IPS DF 19.7 (cell line): ENCODE data around the gene HINT1.
"Not testable (repeated sequence)": the region's sequence is repeated elsewhere in the genome, so short reads cannot be mapped to it uniquely, and the experiment has no call there.

Experiments used
- DNase-seq: peaks from one replicate; pipeline ENCODE4 v3.0.0-alpha.2; 2013; ENCODE audit warnings: low read depth, low spot score

HINT1 gene

GRCh38 chr5:131165119-131165727 lies at the start of gene HINT1:
HINT1 (minus strand) TSS chr5:131165256; CDS start chr5:131165205, 51 bp downstream.
- DNase-seq: peak; percentile 68

GRCh38 chr5:131214609-131215227 lies 49.7 kb upstream of the HINT1 start:
- no peak for DNase-seq

GRCh38 chr5:131212471-131213021 lies 47.5 kb upstream of the HINT1 start:
- DNase-seq: no peak

GRCh38 chr5:131211669-131212068 lies 46.6 kb upstream of the HINT1 start:
- no peak for DNase-seq

- no peak for DNase-seq
Measured at GRCh38 chr5:131210151-131210510, 45.1 kb upstream of the HINT1 start.

GRCh38 chr5:131209506-131210150 lies 44.6 kb upstream of the HINT1 start:
- no peak for DNase-seq

GRCh38 chr5:131209175-131209505 lies 44.1 kb upstream of the HINT1 start:
- DNase-seq: no peak

- no peak for DNase-seq
Measured at GRCh38 chr5:131206772-131207171, 41.7 kb upstream of the HINT1 start.

GRCh38 chr5:131206061-131206460 lies 41.0 kb upstream of the HINT1 start:
- DNase-seq: no peak

GRCh38 chr5:131204964-131205363 lies 39.9 kb upstream of the HINT1 start:
- no peak for DNase-seq

- no peak for DNase-seq
Measured at GRCh38 chr5:131200560-131200959, 35.5 kb upstream of the HINT1 start.

GRCh38 chr5:131198625-131199024 lies 33.6 kb upstream of the HINT1 start:
- no peak for DNase-seq

- DNase-seq: no peak
Measured at GRCh38 chr5:131196331-131196730, 31.3 kb upstream of the HINT1 start.

GRCh38 chr5:131195696-131196095 lies 30.6 kb upstream of the HINT1 start:
- DNase-seq: no peak

GRCh38 chr5:131194725-131195124 lies 29.7 kb upstream of the HINT1 start:
- DNase-seq: no peak

GRCh38 chr5:131193897-131194296 lies 28.8 kb upstream of the HINT1 start:
- not testable (repeated sequence) for DNase-seq

- DNase-seq: no peak
Measured at GRCh38 chr5:131193106-131193505, 28.1 kb upstream of the HINT1 start.

GRCh38 chr5:131186561-131187256 lies 21.7 kb upstream of the HINT1 start:
- DNase-seq: no peak

- DNase-seq: no peak
Measured at GRCh38 chr5:131185523-131186104, 20.6 kb upstream of the HINT1 start.

- no peak for DNase-seq
Measured at GRCh38 chr5:131182839-131183238, 17.8 kb upstream of the HINT1 start.

- DNase-seq: no peak
Measured at GRCh38 chr5:131180407-131180806, 15.4 kb upstream of the HINT1 start.

- no peak for DNase-seq
Measured at GRCh38 chr5:131171276-131171810, 6.3 kb upstream of the HINT1 start.
